Caki2 (cell line): ENCODE results near the gene FAM53B. TPM values are rescaled to one million over a fixed set of nuclear protein-coding genes. Genes with fewer than 3 reads are reported as not detected.

Experiments used
- DNase-seq: peaks from one replicate; pipeline ENCODE4 v3.0.0-alpha.2; 2015; ENCODE audit warnings: low read depth
- in situ Hi-C: cut with HindIII; loops from 2 replicates; pipeline ENCODE4 v1.10.0; 2016; ENCODE audit warnings: low sequenced_read_pairs, low pct_unique_long_range_greater_than_20kb, mixed read lengths
- total RNA-seq: library from RNA; depleted of rRNA; stranded (reverse); fragments of >200 nt; shearing (Covaris generic); gene quantifications from 2 replicates; pipeline ENCODE4 v1.2.3, GENCODE V29; 2014; ENCODE audit warnings: low replicate concordance

The FAM53B gene
- total RNA-seq, 1 experiment from 2014 or later, result 10.5 TPM

GRCh38 chr10:124676416-124677062, 67.6 kb downstream of the FAM53B start:
- in situ Hi-C loops, result no loop called here
- DNase-seq, result no peak

- in situ Hi-C loops, result no loop called here
- DNase-seq, result no peak
Measured at GRCh38 chr10:124675824-124676223, 68.4 kb downstream of the FAM53B start.

GRCh38 chr10:124675261-124675660, 68.9 kb downstream of the FAM53B start:
- no peak for DNase-seq

GRCh38 chr10:124674768-124675222, 69.4 kb downstream of the FAM53B start:
- in situ Hi-C loops, result no loop called here

More at GRCh38 chr10:124675261-124675660, 68.9 kb downstream of the FAM53B start:
- in situ Hi-C loops, result no loop called here

GRCh38 chr10:124672181-124672638, 72.0 kb downstream of the FAM53B start:
- DNase-seq, result no peak
- in situ Hi-C loops, result no loop called here

More at GRCh38 chr10:124674768-124675222, 69.4 kb downstream of the FAM53B start:
- DNase-seq, result no peak

GRCh38 chr10:124671486-124672075, 72.6 kb downstream of the FAM53B start:
- DNase-seq, result peak; percentile 12
- in situ Hi-C loops, result no loop called here

GRCh38 chr10:124670849-124671248, 73.3 kb downstream of the FAM53B start:
- DNase-seq, result no peak
- in situ Hi-C loops, result no loop called here

GRCh38 chr10:124669824-124670654, 74.1 kb downstream of the FAM53B start:
- DNase-seq, result no peak
- in situ Hi-C loops, result no loop called here

GRCh38 chr10:124669141-124669823, 74.9 kb downstream of the FAM53B start:
- in situ Hi-C loops, result no loop called here
- DNase-seq, result no peak

- in situ Hi-C loops, result no loop called here
- no peak for DNase-seq
Measured at GRCh38 chr10:124668517-124669051, 75.6 kb downstream of the FAM53B start.

- in situ Hi-C loops, result no loop called here
Measured at GRCh38 chr10:124667425-124668345, 76.5 kb downstream of the FAM53B start.

GRCh38 chr10:124666494-124666893, 77.7 kb downstream of the FAM53B start:
- in situ Hi-C loops, result no loop called here
- DNase-seq, result no peak

More at GRCh38 chr10:124667425-124668345, 76.5 kb downstream of the FAM53B start:
- no peak for DNase-seq

GRCh38 chr10:124665980-124666379, 78.2 kb downstream of the FAM53B start:
- in situ Hi-C loops, result no loop called here
- DNase-seq, result no peak

- peak; percentile 10 for DNase-seq
- in situ Hi-C loops, result no loop called here
Measured at GRCh38 chr10:124665558-124665957, 78.6 kb downstream of the FAM53B start.

- DNase-seq, result no peak
Measured at GRCh38 chr10:124665091-124665490, 79.1 kb downstream of the FAM53B start.

GRCh38 chr10:124663766-124664360, 80.3 kb downstream of the FAM53B start:
- in situ Hi-C loops, result no loop called here
- DNase-seq, result no peak

More at GRCh38 chr10:124665091-124665490, 79.1 kb downstream of the FAM53B start:
- in situ Hi-C loops, result no loop called here

GRCh38 chr10:124663228-124663627, 81.0 kb downstream of the FAM53B start:
- in situ Hi-C loops, result no loop called here
- DNase-seq, result no peak
